OCI-LY7 (cell line): ENCODE data around the gene PEX5L. TPM values are rescaled to one million over a fixed set of nuclear protein-coding genes. Genes with fewer than 3 reads are reported as not detected.

Experiments used
- BruUV-seq: library from RNA; stranded (reverse); fragments of 400-500 nt; replicated peaks from 2 replicates; lab custom pipeline; 2021; lab: Mats Ljungman, UMichigan
- CTCF ChIA-PET: fragments of 300-600 bp; sonication (Branson Sonifier 250); formaldehyde crosslinking; loops from one replicate; lab custom pipeline; 2022; ENCODE audit warnings: antibody characterized with exemption; ENCODE audit not compliant: unreplicated experiment; lab: Charles Lee
- POLR2A ChIA-PET: fragments of 300-600 bp; sonication (Branson Sonifier 250); formaldehyde crosslinking; loops from one replicate; lab custom pipeline; 2022; ENCODE audit warnings: antibody characterized with exemption; lab: Charles Lee
- DNase-seq: peaks from one replicate; pipeline ENCODE4 v3.0.0-alpha.2; 2015; ENCODE audit warnings: low spot score
- H2AFZ ChIP-seq: fragments of 200-600 bp; sonication (generic), shearing (Covaris generic); 2 replicates; pipeline ENCODE4 v1.6.1; 2014; ENCODE audit warnings: mild to moderate bottlenecking, antibody characterized with exemption, low read length, moderate library complexity
- H3K27ac ChIP-seq: fragments of 200-600 bp; sonication (generic); 2 replicates; pipeline ENCODE4 v1.5.1; 2014; ENCODE audit warnings: mixed run types, low read depth, mild to moderate bottlenecking, moderate library complexity, low read length, inconsistent platforms; ENCODE audit not compliant: poor library complexity, severe bottlenecking
- H3K36me3 ChIP-seq: fragments of 200-600 bp; sonication (generic); 2 replicates; pipeline ENCODE4 v1.6.1; 2014; ENCODE audit warnings: mild to moderate bottlenecking, antibody characterized with exemption, low read length, moderate library complexity, mixed read lengths; ENCODE audit not compliant: insufficient read depth
- H3K4me1 ChIP-seq: fragments of 200-600 bp; sonication (generic); 2 replicates; pipeline ENCODE4 v1.5.1; 2014; ENCODE audit warnings: mild to moderate bottlenecking, low read length; ENCODE audit not compliant: insufficient read depth, poor library complexity, severe bottlenecking
- H3K4me2 ChIP-seq: fragments of 200-600 bp; sonication (generic); 2 replicates; pipeline ENCODE4 v1.6.1; 2014; ENCODE audit warnings: mild to moderate bottlenecking, low read length
- H3K4me3 ChIP-seq: fragments of 200-600 bp; sonication (generic); 2 replicates; pipeline ENCODE4 v1.5.1; 2014; ENCODE audit warnings: mild to moderate bottlenecking, low read depth, low read length; ENCODE audit not compliant: poor library complexity, severe bottlenecking
- H3K79me2 ChIP-seq: fragments of 200-600 bp; sonication (generic); 2 replicates; pipeline ENCODE4 v1.6.1; 2016; ENCODE audit warnings: low read depth, mild to moderate bottlenecking, low read length, moderate library complexity, mixed read lengths; ENCODE audit not compliant: insufficient read depth
- H3K9me2 ChIP-seq: fragments of 200-600 bp; sonication (generic); 2 replicates; pipeline ENCODE4 v1.6.1; 2016; ENCODE audit warnings: mild to moderate bottlenecking, low read length, mixed read lengths; ENCODE audit not compliant: insufficient read depth
- H3K9me3 ChIP-seq: fragments of 200-600 bp; sonication (generic); 2 replicates; pipeline ENCODE4 v1.6.1; 2014; ENCODE audit warnings: mild to moderate bottlenecking, mixed run types, low read length, mixed read lengths
- H4K20me1 ChIP-seq: fragments of 200-600 bp; sonication (generic); 2 replicates; pipeline ENCODE4 v1.6.1; 2014; ENCODE audit warnings: mild to moderate bottlenecking, antibody characterized with exemption, low read length, moderate library complexity, mixed read lengths; ENCODE audit not compliant: insufficient read depth
- CTCF ChIP-seq: fragments of 200-600 bp; sonication (generic); conservative IDR thresholded peaks from 2 replicates; pipeline ENCODE4 v1.5.1; 2014; ENCODE audit warnings: mild to moderate bottlenecking, antibody characterized with exemption, low read length, moderate library complexity, mixed read lengths
- EZH2phosphoT487 ChIP-seq: fragments of 200-600 bp; sonication (generic); IDR thresholded peaks from 2 replicates; pipeline ENCODE4 v1.6.1; 2018; ENCODE audit warnings: low read depth, borderline replicate concordance, mild to moderate bottlenecking, mixed run types, antibody characterized with exemption, low read length, moderate library complexity, mixed read lengths
- intact Hi-C: fragments of 100-400 bp; cut with micrococcal nuclease; formaldehyde crosslinking; loops from one replicate; pipeline ENCODE4 v1.10.0; 2022; ENCODE audit not compliant: unreplicated experiment
- total RNA-seq, 2 experiments: library from RNA; depleted of rRNA in 1 of 2; stranded (reverse); fragments of >200 nt in 1 of 2; shearing (Covaris generic) in 1 of 2; gene quantifications; 2 replicates each; pipeline ENCODE4 v1.2.3, GENCODE V29; 2014 to 2022

PEX5L gene
- total RNA-seq, 2 experiments from 2014 or later = not detected

GRCh38 chr3:179969525-179969924, 67.2 kb downstream of the PEX5L start:
- Histone ChIP-seq H3K36me3 (no peaks in the 10 kb centered on the region), H2AFZ (no peak overlapping the region), H4K20me1 (no peaks in the 10 kb centered on the region), H3K79me2 (no peaks in the 10 kb centered on the region), H3K4me1 (peaks cover 5% of the 10 kb centered on the region), H3K4me2 (no peak overlapping the region), H3K4me3 (no peak overlapping the region), H3K27ac (no peak overlapping the region), H3K9me3 (no peaks in the 10 kb centered on the region), H3K9me2 (no peaks in the 10 kb centered on the region)
- intact Hi-C loops = no loop called here
- no peak for DNase-seq
- TF ChIP-seq EZH2phosphoT487 (no peak), CTCF (no peak)
- CTCF ChIA-PET = no interaction called here
- POLR2A ChIA-PET = no interaction called here
- no TSS peak for BruUV-seq

GRCh38 chr3:179967622-179968021, 69.1 kb downstream of the PEX5L start:
- no peak for TF ChIP-seq CTCF
- no peak for TF ChIP-seq EZH2phosphoT487
- no peak for DNase-seq
- Histone ChIP-seq H3K4me2 (peak overlapping the region; percentile 15; the same call in 1 of the 2 replicates), H3K4me3 (no peak overlapping the region), H3K9me3 (no peaks in the 10 kb centered on the region), H3K9me2 (no peaks in the 10 kb centered on the region), H3K4me1 (peaks cover 10% of the 10 kb centered on the region), H3K27ac (no peak overlapping the region), H3K79me2 (no peaks in the 10 kb centered on the region), H3K36me3 (no peaks in the 10 kb centered on the region), H2AFZ (peak overlapping the region; percentile 29; the same call in 1 of the 2 replicates), H4K20me1 (no peaks in the 10 kb centered on the region)
- POLR2A ChIA-PET = interaction anchor here (0.9 to 1.4 kb wide), 3 partner anchors 10 to 35 kb away, joined by 3 to 4 read pairs (median 3); no protein-coding TSS in a partner anchor
- CTCF ChIA-PET = no interaction called here
- intact Hi-C loops = no loop called here
- BruUV-seq = no TSS peak

GRCh38 chr3:179964890-179965289, 71.8 kb downstream of the PEX5L start:
- H3K4me2 ChIP-seq = no peak overlapping the region
- no peak overlapping the region for H3K27ac ChIP-seq
- no peak overlapping the region for H2AFZ ChIP-seq
- intact Hi-C loops = no loop called here
- H3K9me3 ChIP-seq = no peaks in the 10 kb centered on the region
- POLR2A ChIA-PET = interaction anchor here (0.9 to 1.5 kb wide), 4 partner anchors 9 to 35 kb away, joined by 3 to 6 read pairs (median 4); no protein-coding TSS in a partner anchor
- H3K4me3 ChIP-seq = no peak overlapping the region
- TF ChIP-seq EZH2phosphoT487 (no peak), CTCF (no peak)
- no peaks in the 10 kb centered on the region for H3K9me2 ChIP-seq
- CTCF ChIA-PET = no interaction called here
- no peak for DNase-seq
- H3K36me3 ChIP-seq = no peaks in the 10 kb centered on the region
- H4K20me1 ChIP-seq = no peaks in the 10 kb centered on the region
- no peaks in the 10 kb centered on the region for H3K79me2 ChIP-seq
- no TSS peak for BruUV-seq
- H3K4me1 ChIP-seq = peaks cover 38% of the 10 kb centered on the region
